Measurements from ENCODE around the gene CCDC192. TPM values are rescaled to one million over a fixed set of nuclear protein-coding genes. Genes with fewer than 3 reads are reported as not detected.

CCDC192 gene
- total RNA-seq, 1 experiment from 2014 or later, result 0.24 TPM

GRCh38 chr5:127849408-127849807 lies 146.2 kb downstream of the CCDC192 start:
- H3K27me3 ChIP-seq (ENCODE audit: control insufficient read depth, insufficient read depth, low read length), result no peaks in the 10 kb centered on the region
- no peaks in the 10 kb centered on the region for H3K36me3 ChIP-seq (replicated peaks; ENCODE audit: control insufficient read depth, insufficient read depth, low read length)
- DNase-seq, result no peak
- H3K4me3 ChIP-seq (ENCODE audit: insufficient read depth, low read depth, low read length), result no peak overlapping the region

- no peaks in the 10 kb centered on the region for H3K27me3 ChIP-seq (ENCODE audit: control insufficient read depth, insufficient read depth, low read length)
- no peaks in the 10 kb centered on the region for H3K36me3 ChIP-seq (replicated peaks; ENCODE audit: control insufficient read depth, insufficient read depth, low read length)
- DNase-seq, result no peak
- H3K4me3 ChIP-seq (ENCODE audit: insufficient read depth, low read depth, low read length), result no peak overlapping the region
These were observed 146.7 kb downstream of the CCDC192 start for GRCh38 chr5:127849891-127850290.

GRCh38 chr5:127851964-127852363 lies 148.8 kb downstream of the CCDC192 start:
- Histone ChIP-seq H3K4me3 (ENCODE audit: insufficient read depth, low read depth, low read length) (no peak overlapping the region), H3K36me3 (replicated peaks; ENCODE audit: control insufficient read depth, insufficient read depth, low read length) (no peaks in the 10 kb centered on the region), H3K27me3 (ENCODE audit: control insufficient read depth, insufficient read depth, low read length) (no peaks in the 10 kb centered on the region)
- DNase-seq, result no peak

- Histone ChIP-seq H3K36me3 (replicated peaks; ENCODE audit: control insufficient read depth, insufficient read depth, low read length) (no peaks in the 10 kb centered on the region), H3K27me3 (ENCODE audit: control insufficient read depth, insufficient read depth, low read length) (no peaks in the 10 kb centered on the region), H3K4me3 (ENCODE audit: insufficient read depth, low read depth, low read length) (no peak overlapping the region)
- DNase-seq, result no peak
These were observed 151.3 kb downstream of the CCDC192 start for GRCh38 chr5:127854520-127854919.

GRCh38 chr5:127856292-127856691 lies 153.1 kb downstream of the CCDC192 start:
- Histone ChIP-seq H3K36me3 (replicated peaks; ENCODE audit: control insufficient read depth, insufficient read depth, low read length) (no peaks in the 10 kb centered on the region), H3K4me3 (ENCODE audit: insufficient read depth, low read depth, low read length) (no peak overlapping the region), H3K27me3 (ENCODE audit: control insufficient read depth, insufficient read depth, low read length) (no peaks in the 10 kb centered on the region)
- no peak for DNase-seq

- DNase-seq, result no peak
- Histone ChIP-seq H3K4me3 (ENCODE audit: insufficient read depth, low read depth, low read length) (no peak overlapping the region), H3K36me3 (replicated peaks; ENCODE audit: control insufficient read depth, insufficient read depth, low read length) (no peaks in the 10 kb centered on the region), H3K27me3 (ENCODE audit: control insufficient read depth, insufficient read depth, low read length) (no peaks in the 10 kb centered on the region)
These were observed 155.1 kb downstream of the CCDC192 start for GRCh38 chr5:127858116-127858784.

- H3K4me3 ChIP-seq (ENCODE audit: insufficient read depth, low read depth, low read length), result no peak overlapping the region
- DNase-seq, result no peak
- H3K27me3 ChIP-seq (ENCODE audit: control insufficient read depth, insufficient read depth, low read length), result no peaks in the 10 kb centered on the region
- H3K36me3 ChIP-seq (replicated peaks; ENCODE audit: control insufficient read depth, insufficient read depth, low read length), result no peaks in the 10 kb centered on the region
These were observed 157.1 kb downstream of the CCDC192 start for GRCh38 chr5:127860291-127860690.

- DNase-seq, result no peak
- no peak overlapping the region for H3K4me3 ChIP-seq (ENCODE audit: insufficient read depth, low read depth, low read length)
- no peaks in the 10 kb centered on the region for H3K36me3 ChIP-seq (replicated peaks; ENCODE audit: control insufficient read depth, insufficient read depth, low read length)
- H3K27me3 ChIP-seq (ENCODE audit: control insufficient read depth, insufficient read depth, low read length), result no peaks in the 10 kb centered on the region
These were observed 160.0 kb downstream of the CCDC192 start for GRCh38 chr5:127863161-127863560.

- DNase-seq, result no peak
- no peak overlapping the region for H3K4me3 ChIP-seq (ENCODE audit: insufficient read depth, low read depth, low read length)
- no peaks in the 10 kb centered on the region for H3K36me3 ChIP-seq (replicated peaks; ENCODE audit: control insufficient read depth, insufficient read depth, low read length)
- H3K27me3 ChIP-seq (ENCODE audit: control insufficient read depth, insufficient read depth, low read length), result no peaks in the 10 kb centered on the region
These were observed 160.6 kb downstream of the CCDC192 start for GRCh38 chr5:127863610-127864395.

GRCh38 chr5:127864511-127864910 lies 161.3 kb downstream of the CCDC192 start:
- H3K36me3 ChIP-seq (replicated peaks; ENCODE audit: control insufficient read depth, insufficient read depth, low read length), result no peaks in the 10 kb centered on the region
- H3K27me3 ChIP-seq (ENCODE audit: control insufficient read depth, insufficient read depth, low read length), result no peaks in the 10 kb centered on the region
- DNase-seq, result no peak
- H3K4me3 ChIP-seq (ENCODE audit: insufficient read depth, low read depth, low read length), result no peak overlapping the region

- no peaks in the 10 kb centered on the region for H3K27me3 ChIP-seq (ENCODE audit: control insufficient read depth, insufficient read depth, low read length)
These were observed 162.1 kb downstream of the CCDC192 start for GRCh38 chr5:127865273-127865672.

GRCh38 chr5:127867022-127867783 lies 164.0 kb downstream of the CCDC192 start:
- Histone ChIP-seq H3K36me3 (replicated peaks; ENCODE audit: control insufficient read depth, insufficient read depth, low read length) (no peaks in the 10 kb centered on the region), H3K27me3 (ENCODE audit: control insufficient read depth, insufficient read depth, low read length) (no peaks in the 10 kb centered on the region), H3K4me3 (ENCODE audit: insufficient read depth, low read depth, low read length) (no peak overlapping the region)
- DNase-seq, result no peak

More at GRCh38 chr5:127865273-127865672, 162.1 kb downstream of the CCDC192 start:
- Histone ChIP-seq H3K4me3 (ENCODE audit: insufficient read depth, low read depth, low read length) (no peak overlapping the region), H3K36me3 (replicated peaks; ENCODE audit: control insufficient read depth, insufficient read depth, low read length) (no peaks in the 10 kb centered on the region)
- DNase-seq, result peak; percentile 10

GRCh38 chr5:127870914-127871313 lies 167.7 kb downstream of the CCDC192 start:
- no peak for DNase-seq
- Histone ChIP-seq H3K27me3 (ENCODE audit: control insufficient read depth, insufficient read depth, low read length) (no peaks in the 10 kb centered on the region), H3K4me3 (ENCODE audit: insufficient read depth, low read depth, low read length) (no peak overlapping the region), H3K36me3 (replicated peaks; ENCODE audit: control insufficient read depth, insufficient read depth, low read length) (no peaks in the 10 kb centered on the region)

GRCh38 chr5:127871503-127872153 lies 168.4 kb downstream of the CCDC192 start:
- no peaks in the 10 kb centered on the region for H3K36me3 ChIP-seq (replicated peaks; ENCODE audit: control insufficient read depth, insufficient read depth, low read length)
- H3K4me3 ChIP-seq (ENCODE audit: insufficient read depth, low read depth, low read length), result no peak overlapping the region
- H3K27me3 ChIP-seq (ENCODE audit: control insufficient read depth, insufficient read depth, low read length), result no peaks in the 10 kb centered on the region
- no peak for DNase-seq
